Right ventricle myocardium inferior (tissue), 1 donor: ENCODE results near the gene AHNAK. TPM values are rescaled to one million over a fixed set of nuclear protein-coding genes. Genes with fewer than 3 reads are reported as not detected.
A peak's percentile ranks its signal among the peaks of the same experiment; 100 is the strongest.
"Not testable (repeated sequence)": the region's sequence is repeated elsewhere in the genome, so short reads cannot be mapped to it uniquely, and the experiment has no call there.

Experiments used
- ATAC-seq: fragments of 200-7000 bp; cut with Tn5 transposase; one replicate; pipeline ENCODE4 v1.9.1; 2020; ENCODE audit warnings: mild to moderate bottlenecking, moderate library complexity
- DNase-seq: peaks from one replicate; pipeline ENCODE4 v3.0.0; 2021; ENCODE audit errors: missing footprints
- intact Hi-C: fragments of 100-400 bp; cut with DNase I; formaldehyde crosslinking; loops from one replicate; pipeline ENCODE4 v1.11.0; 2022
- total RNA-seq: library from RNA; stranded (reverse); fragmentation: NEBNext Ultra II Directional; extraction: Animal tissue kit (Norgen Biotek cat#: 25700); gene quantifications from one replicate; pipeline ENCODE4 v1.2.1, GENCODE V29; 2021
- donor health status: DM: no; HTN: yes; CAD: no; lungs with severe emphysema.

AHNAK gene
- total RNA-seq, 1 donor from 2014 or later: 332 TPM

DNA sequence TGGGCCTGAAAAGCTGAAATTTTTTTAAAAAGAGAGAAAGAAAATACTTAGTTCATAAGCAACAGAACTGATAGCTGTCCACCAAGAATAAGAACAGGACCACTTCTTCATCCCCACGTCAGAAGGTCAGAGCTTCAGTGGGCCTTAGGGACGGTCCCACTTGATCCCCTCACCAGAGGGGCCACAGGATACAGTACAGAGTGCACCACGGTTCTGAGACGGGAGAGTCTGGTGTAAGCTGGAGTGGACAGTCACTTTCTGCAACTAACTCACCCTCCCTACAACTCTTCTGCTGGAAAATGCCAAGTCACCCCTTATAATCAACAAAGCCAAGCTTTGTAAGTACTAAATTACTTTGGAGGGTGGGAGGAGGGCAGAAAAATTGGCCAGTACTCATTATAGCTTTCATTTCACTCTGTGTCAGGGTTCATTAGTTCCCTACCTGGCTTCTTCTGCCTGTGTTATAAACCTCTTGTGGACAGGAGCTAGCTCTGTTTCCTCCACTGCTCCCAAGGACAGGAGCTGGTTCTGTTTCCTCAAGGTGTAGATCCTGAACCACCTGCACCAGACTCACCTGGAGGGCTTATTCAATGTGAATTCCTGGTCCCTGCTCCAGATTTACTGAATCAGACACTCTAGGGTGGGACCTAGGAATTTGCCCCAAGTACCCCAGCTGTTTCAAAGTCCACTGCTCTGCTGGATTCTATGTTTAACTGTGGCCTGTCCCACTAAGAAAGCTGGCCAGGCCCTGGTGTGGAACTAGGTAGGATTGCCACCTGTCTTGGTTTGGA is 88.2 kb downstream of the AHNAK start:
- ATAC-seq: no peak

GRCh38 chr11:62457478-62457877 is 89.1 kb downstream of the AHNAK start:
- ATAC-seq (no peak), DNase-seq (no peak)
- intact Hi-C loops: no loop called here

More for the DNA sequence above, 88.2 kb downstream of the AHNAK start:
- intact Hi-C loops: no loop called here
- DNase-seq: no peak

GRCh38 chr11:62456630-62457029 is 90.0 kb downstream of the AHNAK start:
- DNase-seq: no peak
- intact Hi-C loops: no loop called here
- no peak for ATAC-seq

- DNase-seq (no peak), ATAC-seq (no peak)
- intact Hi-C loops: no loop called here
These were observed 93.7 kb downstream of the AHNAK start for GRCh38 chr11:62452839-62453468.

GRCh38 chr11:62452261-62452660 is 94.3 kb downstream of the AHNAK start:
- intact Hi-C loops: no loop called here
- no peak for ATAC-seq
- no peak for DNase-seq

- no peak for ATAC-seq
These were observed 95.4 kb downstream of the AHNAK start for GRCh38 chr11:62451241-62451621.

GRCh38 chr11:62450543-62451240 is 95.9 kb downstream of the AHNAK start:
- intact Hi-C loops: no loop called here
- ATAC-seq: no peak
- no peak for DNase-seq

More at GRCh38 chr11:62451241-62451621, 95.4 kb downstream of the AHNAK start:
- intact Hi-C loops: no loop called here
- DNase-seq: no peak

DNA sequence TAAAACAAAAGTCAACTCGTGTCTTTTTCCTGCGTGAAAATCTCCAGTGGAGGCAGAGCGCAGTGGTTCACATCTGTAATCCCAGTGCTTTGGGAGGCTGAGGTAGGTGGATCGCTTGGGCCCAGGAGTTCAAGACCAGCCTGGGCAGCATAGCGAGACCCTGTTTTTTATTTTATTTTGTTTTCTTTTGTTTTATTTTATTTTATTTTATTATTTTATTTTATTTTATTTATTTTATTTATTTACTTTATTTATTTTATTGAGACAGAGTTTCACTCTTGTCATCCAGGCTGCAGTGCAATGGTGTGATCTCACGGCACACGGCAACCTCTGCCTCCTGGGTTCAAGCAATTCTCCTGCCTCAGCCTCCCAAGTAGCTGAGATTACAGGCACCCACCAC is 96.7 kb downstream of the AHNAK start:
- DNase-seq, intact Hi-C loops, ATAC-seq: not testable (repeated sequence)

- intact Hi-C loops: no loop called here
- ATAC-seq (no peak), DNase-seq (no peak)
These were observed 97.2 kb downstream of the AHNAK start for GRCh38 chr11:62449451-62449851.

- no peak for ATAC-seq
- intact Hi-C loops: no loop called here
- DNase-seq: no peak
These were observed 100.5 kb downstream of the AHNAK start for GRCh38 chr11:62446091-62446490.

GRCh38 chr11:62445314-62445740 is 101.3 kb downstream of the AHNAK start:
- intact Hi-C loops: no loop called here
- DNase-seq (no peak), ATAC-seq (peak; percentile 40)

DNA sequence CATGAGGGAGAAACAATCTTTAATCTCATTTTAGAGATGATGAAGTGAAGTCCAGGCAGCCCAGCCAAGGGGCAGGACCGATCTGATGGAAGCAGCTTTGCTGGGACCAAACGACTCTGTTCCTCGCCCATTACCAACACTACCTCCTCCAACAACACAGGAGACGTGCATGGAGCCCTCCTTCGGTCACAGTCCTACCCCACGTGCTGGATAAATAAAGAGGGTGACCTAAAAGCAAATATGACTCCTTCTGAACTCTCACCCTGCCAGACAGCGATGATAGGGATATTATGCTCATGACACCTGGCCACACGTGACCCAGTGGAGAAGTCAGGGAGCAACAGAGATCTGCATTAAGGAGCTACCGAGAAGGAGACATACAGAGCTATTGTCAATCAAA is 101.8 kb downstream of the AHNAK start:
- ATAC-seq: peak; percentile 26
- no peak for DNase-seq
- intact Hi-C loops: loop anchor here (5.0 kb wide), 1 partner anchor 57 kb away; no protein-coding TSS in a partner anchor

GRCh38 chr11:62444236-62444833 is 102.3 kb downstream of the AHNAK start:
- ATAC-seq: peak; percentile 66
- peak; percentile 82 for DNase-seq
- intact Hi-C loops: loop anchor here (5.0 kb wide), 1 partner anchor 58 kb away; no protein-coding TSS in a partner anchor

- intact Hi-C loops: loop anchor here (5.0 kb wide), 1 partner anchor 59 kb away; no protein-coding TSS in a partner anchor
- peak; percentile 66 for DNase-seq
- ATAC-seq: peak; percentile 68
These were observed 103.0 kb downstream of the AHNAK start for GRCh38 chr11:62443390-62444235.

- DNase-seq (no peak), ATAC-seq (no peak)
- intact Hi-C loops: loop anchor here (5.0 kb wide), 1 partner anchor 62 kb away; no protein-coding TSS in a partner anchor
These were observed 106.6 kb downstream of the AHNAK start for GRCh38 chr11:62439785-62440602.

- ATAC-seq (no peak), DNase-seq (no peak)
- intact Hi-C loops: no loop called here
These were observed 108.0 kb downstream of the AHNAK start for GRCh38 chr11:62438641-62439040.

DNA sequence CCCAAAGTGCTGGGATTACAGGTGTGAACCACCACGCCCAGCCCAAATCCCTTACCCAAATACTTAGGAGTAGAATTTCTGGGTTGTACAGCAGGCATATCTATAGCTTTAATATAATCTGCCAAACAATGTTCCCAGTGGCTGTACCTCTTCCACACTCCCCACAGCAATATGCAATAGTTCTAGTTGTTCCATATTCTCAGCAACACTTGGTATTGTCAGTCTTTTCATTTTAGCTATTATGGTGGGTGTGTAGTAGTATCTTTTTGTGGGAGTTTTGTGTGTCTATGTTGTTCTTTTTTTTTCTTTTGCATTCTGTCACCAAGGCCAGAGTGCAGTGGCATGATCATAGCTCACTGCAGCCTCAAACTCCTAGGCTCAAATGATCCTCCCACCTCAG is 109.0 kb downstream of the AHNAK start:
- intact Hi-C loops: no loop called here
- DNase-seq (no peak), ATAC-seq (no peak)
